Mucosa of descending colon (tissue), 3 donors: ENCODE results near the gene FOXI2. TPM values are rescaled to one million over a fixed set of nuclear protein-coding genes. Genes with fewer than 3 reads are reported as not detected.

Experiments
- ATAC-seq: fragments of 200-7000 bp; cut with Tn5 transposase; one replicate; pipeline ENCODE4 v1.9.1; 2020; ENCODE audit warnings: mild to moderate bottlenecking, moderate library complexity
- DNase-seq, 3 donors: peaks; one replicate each; pipeline ENCODE4 v3.0.0-alpha.2; 2020
- H3K36me3 ChIP-seq: fragments of 200-600 bp; one replicate; pipeline ENCODE4 v1.8.0; 2021; ENCODE audit warnings: low read depth, mild to moderate bottlenecking
- H3K4me1 ChIP-seq: fragments of 200-600 bp; one replicate; pipeline ENCODE4 v1.8.0; 2021; ENCODE audit warnings: low read depth, mild to moderate bottlenecking
- H3K4me3 ChIP-seq: fragments of 200-600 bp; one replicate; pipeline ENCODE4 v1.8.0; 2021; ENCODE audit warnings: mild to moderate bottlenecking
- H3K9me3 ChIP-seq: fragments of 200-600 bp; one replicate; pipeline ENCODE4 v1.8.0; 2021; ENCODE audit warnings: mild to moderate bottlenecking
- CTCF ChIP-seq: fragments of 200-600 bp; IDR thresholded peaks from one replicate; pipeline ENCODE4 v1.8.0; 2022; ENCODE audit warnings: antibody characterized with exemption, mild to moderate bottlenecking
- intact Hi-C, 2 donors: fragments of 100-400 bp; cut with DNase I in 1 of 2; cut with micrococcal nuclease in 1 of 2; formaldehyde crosslinking; loops; one replicate each; pipeline versions ENCODE4 v1.11.0 to v1.11.1; 2022; cut with DNase I, micrococcal nuclease
- total RNA-seq, 3 donors: library from RNA; stranded (reverse); fragmentation: NEBNext Ultra II Directional in 2 of 3; extraction: Animal tissue kit (Norgen Biotek cat#: 25700) in 2 of 3; gene quantifications; one replicate each; pipeline versions ENCODE4 v1.2.1 to v1.2.4, GENCODE V29; 2021 to 2023
- donor health status: DM: no; HTN: no; CAD: no; lungs with moderate emphysema.
- donor health status: DM: no; HTN: no; CAD: no.
- donor health status: DM: no; HTN: yes; CAD: no.

The FOXI2 gene
- total RNA-seq, 3 donors from 2014 or later = 0.12 TPM; not detected in 2

- Histone ChIP-seq H3K9me3 (no peaks in the 10 kb centered on the region), H3K4me3 (no peak overlapping the region), H3K4me1 (no peaks in the 10 kb centered on the region), H3K36me3 (no peaks in the 10 kb centered on the region)
- no peak for TF ChIP-seq CTCF
- intact Hi-C loops = no loop called here
- ATAC-seq (no peak), DNase-seq (no peak)
Observed at GRCh38 chr10:127720903-127721302, 16.1 kb upstream of the FOXI2 start.

- H3K36me3 ChIP-seq = no peaks in the 10 kb centered on the region
- H3K4me3 ChIP-seq = no peak overlapping the region
- H3K9me3 ChIP-seq = no peaks in the 10 kb centered on the region
- DNase-seq (no peak), ATAC-seq (no peak)
- intact Hi-C loops = no loop called here
- no peak for TF ChIP-seq CTCF
- peaks cover 2% of the 10 kb centered on the region for H3K4me1 ChIP-seq
Observed at GRCh38 chr10:127734753-127735152, 2.2 kb upstream of the FOXI2 start.

- intact Hi-C loops = no loop called here
Observed at GRCh38 chr10:127735156-127735555, 1.8 kb upstream of the FOXI2 start.

GRCh38 chr10:127735723-127736221 lies 1.2 kb upstream of the FOXI2 start:
- H3K4me1 ChIP-seq = peaks cover 2% of the 10 kb centered on the region
- H3K4me3 ChIP-seq = no peak overlapping the region
- DNase-seq (no peak), ATAC-seq (no peak)
- intact Hi-C loops = no loop called here
- no peaks in the 10 kb centered on the region for H3K36me3 ChIP-seq
- TF ChIP-seq CTCF = no peak
- H3K9me3 ChIP-seq = no peaks in the 10 kb centered on the region

More at GRCh38 chr10:127735156-127735555, 1.8 kb upstream of the FOXI2 start:
- DNase-seq (no peak), ATAC-seq (no peak)
- peaks cover 2% of the 10 kb centered on the region for H3K4me1 ChIP-seq
- no peaks in the 10 kb centered on the region for H3K9me3 ChIP-seq
- no peak overlapping the region for H3K4me3 ChIP-seq
- H3K36me3 ChIP-seq = no peaks in the 10 kb centered on the region
- TF ChIP-seq CTCF = no peak

- H3K4me3 ChIP-seq = no peak overlapping the region
- TF ChIP-seq CTCF = no peak
Observed at GRCh38 chr10:127736222-127736914, 617 bp upstream of the FOXI2 start.

More at GRCh38 chr10:127736222-127736914, 617 bp upstream of the FOXI2 start:
- H3K4me1 ChIP-seq = peaks cover 2% of the 10 kb centered on the region
- no peak for DNase-seq
- no peaks in the 10 kb centered on the region for H3K9me3 ChIP-seq
- no peak for ATAC-seq
- intact Hi-C loops = no loop called here
- H3K36me3 ChIP-seq = no peaks in the 10 kb centered on the region
